ENCODE measurements around the gene TUBGCP6. TPM values are rescaled to one million over a fixed set of nuclear protein-coding genes. Genes with fewer than 3 reads are reported as not detected.

Gene TUBGCP6
- total RNA-seq, 1 experiment from 2014 or later = 31.3 TPM

- Histone ChIP-seq H3K4me3 (ENCODE audit: low read depth in 2 of 2, low read length in 2 of 2) (no peak overlapping the region), H3K27me3 (ENCODE audit: control insufficient read depth, insufficient read depth, low read length) (no peaks in the 10 kb centered on the region), H3K9me3 (ENCODE audit: control insufficient read depth, insufficient read depth, low read depth, low read length) (no peaks in the 10 kb centered on the region), H3K4me1 (ENCODE audit: control insufficient read depth, insufficient read depth, low read length) (no peaks in the 10 kb centered on the region), H3K27ac (ENCODE audit: low read length) (no peak overlapping the region), H3K36me3 (ENCODE audit: control insufficient read depth, insufficient read depth, low read length) (no peaks in the 10 kb centered on the region)
- intact Hi-C loops (cut with micrococcal nuclease; ENCODE audit: unreplicated experiment) = no loop called here
- in situ Hi-C loops (cut with HindIII; ENCODE audit: low pct_unique_long_range_greater_than_20kb, low sequenced_read_pairs) = no loop called here
- ChIA-PET CTCF (no interaction called here), POLR2A (no interaction called here)
- no TSS peak for BruUV-seq (replicated peaks)
- ATAC-seq (no peak), DNase-seq (ENCODE audit: low read depth, low spot score) (no peak)
- TF ChIP-seq REST (IDR thresholded peaks at IDR 0.05; ENCODE audit: insufficient read depth in 1 of 2, low read depth in 2 of 2, low read length in 1 of 2) (no peak), SIN3A (IDR thresholded peaks at IDR 0.05; ENCODE audit: borderline replicate concordance, insufficient read depth, low read depth, low read length) (no peak), TCF7L2 (IDR thresholded peaks at IDR 0.05; ENCODE audit: low read depth, low read length) (no peak), CTCF (IDR thresholded peaks at IDR 0.05) (no peak), POLR2AphosphoS5 (IDR thresholded peaks at IDR 0.05; ENCODE audit: low read depth, low read length) (no peak)
Measured at GRCh38 chr22:50226875-50227165, 18.0 kb downstream of the TUBGCP6 start.

- CTCF ChIA-PET = no interaction called here
- no peaks in the 10 kb centered on the region for H3K4me1 ChIP-seq (ENCODE audit: control insufficient read depth, insufficient read depth, low read length)
- in situ Hi-C loops (cut with HindIII; ENCODE audit: low pct_unique_long_range_greater_than_20kb, low sequenced_read_pairs) (no loop called here), intact Hi-C loops (cut with micrococcal nuclease; ENCODE audit: unreplicated experiment) (no loop called here)
- TF ChIP-seq TCF7L2 (IDR thresholded peaks at IDR 0.05; ENCODE audit: low read depth, low read length) (no peak), CTCF (IDR thresholded peaks at IDR 0.05) (no peak), POLR2AphosphoS5 (IDR thresholded peaks at IDR 0.05; ENCODE audit: low read depth, low read length) (no peak), REST (IDR thresholded peaks at IDR 0.05; ENCODE audit: insufficient read depth in 1 of 2, low read depth in 2 of 2, low read length in 1 of 2) (no peak), SIN3A (IDR thresholded peaks at IDR 0.05; ENCODE audit: borderline replicate concordance, insufficient read depth, low read depth, low read length) (no peak)
- no TSS peak for BruUV-seq (replicated peaks)
- POLR2A ChIA-PET = interaction anchor here (0.7 kb wide), 1 partner anchor 415 kb away, joined by 3 read pairs; no protein-coding TSS in a partner anchor
- no peaks in the 10 kb centered on the region for H3K27me3 ChIP-seq (ENCODE audit: control insufficient read depth, insufficient read depth, low read length)
- DNase-seq (ENCODE audit: low read depth, low spot score) = no peak
- no peak overlapping the region for H3K27ac ChIP-seq (ENCODE audit: low read length)
- no peak overlapping the region for H3K4me3 ChIP-seq (ENCODE audit: low read depth in 2 of 2, low read length in 2 of 2)
- no peaks in the 10 kb centered on the region for H3K36me3 ChIP-seq (ENCODE audit: control insufficient read depth, insufficient read depth, low read length)
- H3K9me3 ChIP-seq (ENCODE audit: control insufficient read depth, insufficient read depth, low read depth, low read length) = no peaks in the 10 kb centered on the region
- no peak for ATAC-seq
Measured at GRCh38 chr22:50226063-50226874, 18.6 kb downstream of the TUBGCP6 start.
